Amygdala (tissue), 56 donors: Measurements from ENCODE around the gene CCDC28B.

ENCODE experiments used
- DNase-seq, 56 donors: peaks; one replicate each; lab custom pipeline; 2025; lab: John Stamatoyannopoulos, UW

CCDC28B gene

DNA sequence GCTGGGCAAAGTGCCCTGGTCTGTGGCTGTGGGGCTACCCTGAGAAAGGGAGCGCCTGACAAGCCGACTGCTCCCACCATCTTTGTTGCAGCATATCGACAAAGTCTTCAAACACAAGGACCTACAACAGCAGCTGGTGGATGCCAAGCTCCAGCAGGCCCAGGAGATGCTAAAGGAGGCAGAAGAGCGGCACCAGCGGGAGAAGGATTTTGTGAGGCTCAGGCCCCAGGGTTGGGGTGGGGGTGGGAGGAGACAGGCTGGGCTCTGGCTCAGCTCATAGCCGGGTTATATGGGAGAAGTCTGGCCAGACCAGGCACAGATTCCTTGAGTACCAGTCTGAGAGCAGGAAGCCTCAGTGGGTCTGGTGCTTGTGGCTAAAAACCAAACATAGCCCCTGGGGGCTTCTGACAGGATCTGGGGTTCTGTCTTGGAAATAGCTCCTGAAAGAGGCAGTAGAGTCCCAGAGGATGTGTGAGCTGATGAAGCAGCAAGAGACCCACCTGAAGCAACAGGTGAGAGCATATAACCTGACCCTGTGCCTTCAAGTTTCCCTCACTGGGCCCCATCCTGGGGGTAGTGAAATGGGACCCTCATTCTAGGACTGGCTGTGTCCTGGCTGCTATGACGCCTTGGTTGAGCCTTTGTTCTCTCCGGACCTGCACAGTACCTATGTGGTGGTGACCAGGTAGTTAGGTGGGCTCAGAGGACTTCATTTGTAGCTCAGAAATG lies 8.0 kb upstream of the CCDC28B start:
- no peak for DNase-seq

GRCh38 chr1:32194984-32195383 lies 5.4 kb upstream of the CCDC28B start:
- DNase-seq: no peak

DNA sequence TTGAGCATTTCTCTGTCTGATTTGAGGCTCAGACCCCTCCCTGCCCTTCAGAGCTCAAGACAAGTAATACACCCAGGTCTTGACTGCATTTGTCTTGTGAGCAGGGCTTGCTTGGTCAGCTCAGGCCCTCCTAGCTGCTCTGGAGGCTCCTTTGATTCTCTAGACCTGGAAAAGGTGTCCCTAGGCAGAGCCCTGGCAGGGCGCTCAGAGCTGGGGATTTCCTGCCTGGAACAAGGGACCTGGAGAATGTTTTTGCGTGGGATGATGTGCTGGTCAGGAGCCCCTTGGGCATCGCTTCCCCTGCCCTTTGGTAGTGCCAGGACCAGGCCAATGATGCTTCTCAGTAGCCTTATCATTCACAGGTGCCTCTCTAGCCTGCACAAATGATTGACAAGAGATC lies 4.9 kb upstream of the CCDC28B start:
- no peak for DNase-seq

DNA sequence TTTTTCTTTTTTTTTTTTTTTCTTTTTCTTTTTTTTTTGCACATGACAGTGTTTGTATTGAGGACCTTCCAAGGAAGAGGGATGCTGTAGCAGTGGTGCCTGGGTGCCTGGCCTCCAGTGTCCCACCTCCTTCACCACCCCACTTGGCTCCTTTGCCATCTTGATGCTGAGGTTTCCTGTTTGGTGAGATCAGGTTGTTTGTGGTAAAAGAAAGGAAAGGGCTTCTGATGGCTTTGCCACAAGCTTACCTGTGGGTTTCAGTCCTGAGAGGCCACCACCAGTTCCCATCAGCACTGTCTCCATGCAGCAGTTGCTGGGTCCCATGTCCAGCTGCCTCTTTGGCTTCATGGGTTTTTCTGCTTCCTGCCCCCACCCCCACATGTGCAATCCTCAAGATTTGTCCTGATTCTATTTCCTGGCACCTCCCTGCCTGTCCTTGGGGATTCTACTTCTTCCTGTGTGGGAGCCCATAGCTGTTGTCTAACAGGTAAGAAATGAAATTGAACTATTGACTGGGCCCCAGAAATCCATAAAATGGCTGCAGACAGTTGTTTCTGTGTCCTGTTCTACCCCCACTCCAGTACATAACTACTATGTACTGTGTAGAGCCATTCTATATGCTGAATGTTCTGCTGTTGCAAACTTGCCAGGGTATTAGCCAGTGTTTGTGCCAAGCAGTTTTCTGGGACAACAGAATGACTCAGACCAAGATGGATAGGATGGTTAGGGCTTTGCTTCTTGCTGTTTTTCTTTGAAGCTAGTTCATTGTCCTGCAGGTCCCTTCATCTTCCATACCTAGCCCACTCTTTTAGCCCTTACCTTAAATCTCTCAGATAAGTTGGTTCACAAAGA lies 4.2 kb upstream of the CCDC28B start:
- peak in 1 of 56 donors; percentile 8 for DNase-seq

- DNase-seq: no peak
Measured at GRCh38 chr1:32197074-32197473, 3.3 kb upstream of the CCDC28B start.

DNA sequence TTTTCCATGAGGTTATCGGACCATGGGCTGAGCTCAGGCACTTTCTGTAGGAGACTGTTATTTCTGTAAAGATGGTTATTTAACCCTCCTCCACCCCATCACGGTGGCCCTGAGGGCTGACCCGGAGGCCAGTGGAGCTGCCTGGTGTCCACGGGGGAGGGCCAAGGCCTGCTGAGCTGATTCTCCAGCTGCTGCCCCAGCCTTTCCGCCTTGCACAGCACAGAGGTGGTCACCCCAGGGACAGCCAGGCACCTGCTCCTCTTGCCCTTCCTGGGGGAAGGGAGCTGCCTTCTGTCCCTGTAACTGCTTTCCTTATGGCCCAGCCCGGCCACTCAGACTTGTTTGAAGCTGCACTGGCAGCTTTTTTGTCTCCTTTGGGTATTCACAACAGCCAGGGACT lies 2.6 kb upstream of the CCDC28B start:
- no peak for DNase-seq

DNA sequence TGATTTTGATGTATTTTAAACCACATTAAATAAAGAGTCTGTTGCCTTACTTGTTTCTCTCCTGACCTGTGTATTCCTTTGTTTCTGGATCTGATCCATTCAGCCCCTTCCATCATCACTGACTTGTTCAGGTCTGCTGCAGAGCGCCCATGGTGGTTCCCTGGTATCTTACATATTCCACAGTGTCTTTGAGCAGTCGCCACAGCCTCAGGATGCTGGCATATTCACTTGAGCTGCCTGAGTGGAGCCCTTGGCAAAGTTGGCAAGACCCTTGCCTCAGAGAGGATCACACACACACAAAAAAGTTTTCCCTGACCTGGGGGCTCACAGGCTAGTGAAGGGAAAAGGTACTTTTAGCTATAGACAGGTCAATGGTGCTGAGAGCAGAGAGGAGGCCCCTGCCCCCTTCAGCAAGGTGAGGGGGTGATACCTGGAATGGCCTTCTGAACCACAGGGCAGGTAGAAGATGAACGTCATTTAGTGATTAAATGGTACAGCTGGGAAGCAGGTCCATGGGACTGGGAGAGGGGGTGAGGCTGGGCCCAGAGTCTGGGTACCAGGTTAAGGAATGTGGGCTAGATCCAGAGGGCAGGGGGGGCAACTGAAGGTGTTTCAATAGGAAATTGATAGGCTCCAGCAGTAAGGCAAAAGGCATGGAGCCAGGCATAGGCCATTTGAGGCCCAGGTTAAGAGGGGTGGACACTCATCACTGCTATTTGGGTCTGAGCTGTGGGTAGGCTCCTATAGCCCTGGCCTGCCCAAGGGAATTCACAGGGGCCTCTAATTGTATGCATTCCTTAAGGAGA lies 2.0 kb upstream of the CCDC28B start:
- no peak for DNase-seq

DNA sequence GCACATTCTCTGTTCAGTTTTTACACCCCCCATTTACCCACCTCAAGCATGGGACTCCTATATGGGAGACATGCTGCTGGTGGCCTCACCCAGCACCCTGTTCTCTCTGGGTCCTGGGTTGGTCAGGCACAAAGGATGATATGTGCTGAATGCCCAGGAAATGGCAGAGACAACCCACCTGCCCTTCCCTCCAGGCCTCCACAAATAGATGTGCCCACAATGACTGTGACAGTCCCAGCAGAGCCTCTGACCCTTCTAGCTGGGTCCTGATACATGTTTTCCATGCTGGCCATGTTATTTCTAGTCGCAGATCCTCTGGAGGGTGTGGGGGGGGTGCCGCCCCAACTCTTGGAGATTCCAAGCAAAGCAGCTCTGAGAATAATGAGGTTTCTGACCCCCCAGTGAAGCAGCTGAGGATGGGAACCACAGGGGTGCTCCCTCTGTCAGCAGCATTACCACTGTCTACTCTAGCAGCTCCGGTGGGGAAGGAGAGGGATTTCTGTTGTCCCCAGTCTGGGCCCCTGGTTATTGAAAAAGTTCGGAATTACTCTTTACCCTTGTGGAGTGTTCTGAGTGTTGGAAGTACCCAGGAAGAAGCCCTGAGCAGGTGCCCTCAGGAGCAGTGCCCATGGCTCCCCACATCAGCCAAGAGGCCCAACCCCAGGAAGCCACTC lies 1.2 kb upstream of the CCDC28B start:
- no peak for DNase-seq

GRCh38 chr1:32199717-32200072 lies 700 bp upstream of the CCDC28B start:
- peak in 25 of 56 donors; percentile 6 to 61 (median 29) for DNase-seq

DNA sequence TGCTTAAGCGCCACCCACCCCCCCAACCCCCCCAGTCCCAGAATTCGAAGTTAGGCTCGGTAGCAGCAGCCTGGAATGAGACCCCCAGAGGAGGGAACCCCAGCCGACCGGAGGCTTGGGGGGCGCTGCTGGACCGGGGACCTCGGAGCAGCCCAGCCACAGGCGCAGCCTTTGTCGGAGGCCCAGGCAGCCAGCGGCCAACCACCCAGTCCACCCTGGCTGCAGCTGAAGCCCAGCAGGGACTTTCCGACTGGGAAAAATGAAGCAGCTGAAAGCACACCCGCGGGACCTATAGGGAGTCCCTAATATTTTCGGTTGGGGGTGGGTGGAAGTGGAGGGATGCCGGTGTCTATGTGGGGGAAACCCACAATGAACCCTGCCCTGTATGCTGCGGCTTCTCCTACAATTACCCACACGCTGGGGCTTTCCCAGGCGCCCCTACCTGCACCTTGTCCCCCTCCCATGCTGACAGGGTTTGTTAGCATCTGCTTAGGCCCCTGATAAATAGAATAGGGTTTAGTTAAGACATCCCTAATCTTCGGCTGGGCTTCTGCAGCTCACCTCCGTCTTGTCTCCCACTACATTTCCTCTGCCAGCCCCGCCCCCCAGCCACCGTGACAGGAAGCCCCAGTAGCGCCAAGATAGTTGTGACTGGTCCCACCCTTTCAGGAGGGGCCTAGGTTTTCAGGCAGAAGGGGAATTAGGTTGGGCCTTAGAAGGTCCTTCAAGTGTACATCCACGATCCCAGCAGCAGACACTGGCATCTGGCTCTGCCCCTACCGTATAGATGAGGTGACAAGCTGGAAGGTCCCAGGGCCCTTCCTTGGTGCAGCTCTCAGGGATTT lies 838 bp downstream of the CCDC28B start:
- DNase-seq: peak in 39 of 56 donors; percentile 11 to 71 (median 44)

DNA sequence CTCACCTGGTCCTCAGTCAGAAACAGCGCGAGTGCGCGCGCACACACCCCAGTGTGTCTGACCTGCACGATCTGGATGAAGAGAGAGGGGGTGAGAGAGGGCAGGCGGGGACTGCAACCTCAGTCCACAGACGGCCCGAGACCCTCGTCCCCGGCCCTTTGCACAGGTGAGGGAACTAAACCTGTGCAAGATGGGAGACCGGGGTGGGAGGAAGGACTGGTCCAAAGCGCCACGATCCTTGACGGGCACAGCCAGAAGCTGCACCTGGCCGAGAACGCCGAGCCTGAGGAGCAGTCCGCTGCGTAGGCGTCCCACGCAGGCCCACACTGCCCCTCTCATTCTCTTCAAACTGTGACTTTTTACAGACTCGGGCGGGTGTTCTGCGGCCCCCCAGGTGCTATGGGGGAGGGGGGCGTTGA lies 4.6 kb downstream of the CCDC28B start:
- DNase-seq: no peak

DNA sequence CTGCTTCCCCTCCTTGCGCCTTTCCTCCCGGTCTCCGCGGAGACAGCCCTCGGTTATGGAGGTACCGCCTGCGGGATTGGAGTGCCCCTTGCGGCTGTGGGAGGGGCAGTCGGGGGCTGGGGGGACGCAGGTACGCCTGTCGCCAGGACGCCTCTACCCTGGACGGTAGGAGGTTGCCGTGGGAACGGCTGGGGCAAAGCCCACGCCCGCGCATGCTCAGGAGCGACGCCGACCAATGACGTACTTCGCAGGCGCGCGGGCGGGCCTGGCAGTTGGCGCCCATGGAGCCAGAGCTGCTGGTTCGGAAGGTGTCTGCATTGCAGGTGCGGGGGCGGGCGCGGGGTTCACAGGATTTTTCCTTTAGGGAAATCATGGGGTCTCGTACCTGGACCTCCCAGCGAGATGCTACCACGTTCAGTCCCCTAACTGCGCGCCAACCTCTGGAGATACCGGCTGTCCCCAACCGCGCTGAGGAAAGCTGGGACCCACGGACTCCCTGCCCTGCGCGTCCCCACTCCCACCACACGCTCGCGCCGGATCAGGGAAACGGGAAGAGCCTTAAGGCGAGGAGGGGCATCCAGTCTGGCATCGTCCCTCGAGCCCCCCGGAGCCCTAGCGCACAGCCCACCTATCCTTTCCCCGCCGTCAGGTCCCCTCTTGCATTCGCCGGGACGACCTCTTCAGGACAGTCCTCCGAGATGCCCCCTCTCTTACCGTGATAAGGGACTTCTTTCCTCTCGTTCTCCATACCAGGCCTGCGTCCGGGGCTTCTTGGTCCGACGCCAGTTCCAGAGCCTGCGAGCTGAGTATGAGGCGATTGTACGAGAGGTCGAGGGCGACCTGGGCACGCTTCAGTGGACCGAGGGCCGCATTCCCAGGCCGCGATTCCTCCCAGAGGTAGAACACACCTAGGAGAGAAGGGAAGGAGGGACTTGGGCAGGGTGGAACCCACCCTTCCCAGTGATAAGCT lies 5.3 kb downstream of the CCDC28B start, which contains the start of gene IQCC:
IQCC (plus strand) TSS at position 271 of the 970 bp plus-strand sequence; CDS start at position 282, 11 bp downstream.
- DNase-seq: peak; percentile 29 to 90 (median 74)

DNA sequence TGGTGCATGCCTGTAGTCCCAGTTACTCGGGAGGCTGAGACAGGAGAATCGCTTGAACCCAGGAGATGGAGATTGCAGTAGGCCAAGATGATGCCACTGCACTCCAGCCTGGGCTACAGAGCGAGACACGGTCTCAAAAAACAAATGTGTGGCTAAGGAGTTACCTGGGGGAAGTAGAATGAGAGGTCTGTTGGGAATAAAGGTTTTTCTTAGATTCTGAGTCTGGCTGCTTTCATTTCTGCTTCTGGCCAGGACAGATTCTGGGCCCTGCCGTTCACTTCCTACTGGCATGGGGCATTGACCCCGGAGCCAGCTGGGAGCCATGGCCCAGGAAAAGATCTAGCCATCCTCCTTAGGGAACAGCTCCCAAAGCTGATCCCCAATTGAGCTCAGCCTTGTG lies 8.1 kb downstream of the CCDC28B start:
- DNase-seq: no peak

DNA sequence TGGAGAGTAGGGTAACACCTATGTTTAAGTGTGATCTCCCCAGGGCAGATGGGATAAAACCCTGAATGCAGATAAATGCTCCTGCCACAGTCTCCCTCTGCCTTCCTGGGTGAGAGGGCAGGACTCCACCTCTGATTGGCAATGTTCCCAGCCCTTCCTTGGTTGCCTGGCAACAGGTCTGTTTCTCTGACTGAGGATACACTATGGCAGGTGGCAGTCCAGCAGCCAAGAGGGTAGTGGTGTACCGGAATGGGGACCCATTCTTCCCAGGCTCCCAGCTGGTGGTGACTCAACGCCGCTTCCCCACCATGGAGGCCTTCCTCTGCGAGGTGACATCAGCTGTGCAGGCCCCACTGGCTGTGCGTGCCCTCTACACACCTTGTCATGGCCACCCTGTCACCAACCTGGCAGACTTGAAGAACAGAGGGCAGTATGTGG lies 8.5 kb downstream of the CCDC28B start, which contains the start of gene DCDC2B:
DCDC2B (plus strand) TSS at position 199 of the 438 bp plus-strand sequence; CDS start at position 204, 5 bp downstream.
- DNase-seq: peak in 2 of 56 donors; percentile 12 to 31

DNA sequence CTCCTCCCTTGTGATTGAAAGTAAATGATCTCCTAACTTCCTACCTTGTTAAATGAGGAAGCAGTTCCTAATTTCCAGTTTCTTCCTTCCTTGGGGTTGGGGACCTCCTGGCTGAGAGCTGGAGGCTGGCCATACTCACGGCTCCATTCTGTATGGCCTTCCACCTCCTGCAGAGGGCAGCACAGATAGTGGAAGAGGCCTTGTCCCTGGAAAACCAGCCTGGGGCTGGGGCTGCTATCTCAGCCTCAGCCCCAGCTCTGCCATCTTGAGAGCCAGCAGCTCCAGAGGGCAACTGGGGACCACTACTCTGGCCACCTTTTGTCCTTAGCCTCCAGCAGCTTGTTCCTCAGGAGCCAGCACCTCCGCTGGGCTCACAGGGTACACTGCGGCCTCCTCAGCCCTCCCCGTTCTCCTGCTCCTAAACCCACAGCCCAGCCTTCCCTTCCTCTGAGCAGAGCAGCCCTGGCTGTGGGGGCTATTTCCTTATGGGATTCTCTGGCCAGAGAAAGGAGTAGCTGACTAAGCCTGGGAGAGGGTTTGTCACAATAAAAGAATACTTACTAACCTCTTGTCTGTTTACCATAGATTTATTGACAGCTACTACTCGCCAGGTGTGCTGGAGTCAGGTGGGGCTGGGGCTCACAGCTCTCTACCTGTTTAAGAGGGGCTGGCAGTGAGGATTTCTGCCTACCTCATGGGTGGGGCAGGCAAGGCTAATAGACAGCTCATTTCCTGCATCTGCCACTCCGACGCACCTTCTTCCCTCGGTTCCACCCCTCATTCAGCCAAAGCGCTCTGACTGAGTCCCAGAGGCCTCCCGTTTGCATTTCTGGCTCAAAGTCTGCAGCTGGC lies 15.5 kb downstream of the CCDC28B start:
- DNase-seq: peak in 36 of 56 donors; percentile 4 to 62 (median 31)

- DNase-seq: no peak
Measured at GRCh38 chr1:32216566-32216965, 16.2 kb downstream of the CCDC28B start.

DNA sequence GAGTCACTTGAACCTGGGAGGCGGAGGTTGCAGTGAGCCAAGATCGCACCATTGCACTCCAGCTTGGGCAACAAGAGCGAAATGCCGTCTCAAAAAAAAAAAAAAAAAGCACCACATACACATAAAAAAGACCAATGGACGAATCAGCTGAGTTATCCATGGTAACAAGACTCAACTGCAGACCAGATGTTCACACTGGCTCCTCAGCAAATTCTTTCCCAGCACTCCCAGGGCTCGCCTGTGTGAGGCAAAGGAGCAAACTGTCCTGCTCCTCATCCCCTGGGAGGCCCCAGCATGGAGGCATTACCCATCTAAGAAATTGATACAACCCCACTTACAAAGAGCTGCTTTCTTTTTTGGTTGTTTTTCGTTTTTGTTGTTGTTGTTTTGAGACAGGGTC lies 18.6 kb downstream of the CCDC28B start:
- DNase-seq: no peak
